HPDE6-E6E7 (cell line): ENCODE measurements around the gene PRSS38.

Experiments
- DNase-seq: peaks from one replicate; pipeline ENCODE4 v3.0.0; 2011; ENCODE audit warnings: missing footprints; ENCODE audit errors: extremely low spot score

The PRSS38 gene

GRCh38 chr1:227885135-227885647 lies 69.7 kb downstream of the PRSS38 start:
- DNase-seq = no peak

- peak; percentile 99 for DNase-seq
Measured at GRCh38 chr1:227885648-227886502, 70.4 kb downstream of the PRSS38 start.

GRCh38 chr1:227886503-227886961 lies 71.1 kb downstream of the PRSS38 start:
- no peak for DNase-seq

GRCh38 chr1:227886993-227887696 lies 71.7 kb downstream of the PRSS38 start:
- no peak for DNase-seq

GRCh38 chr1:227887697-227888403 lies 72.4 kb downstream of the PRSS38 start:
- DNase-seq = no peak

- no peak for DNase-seq
Measured at GRCh38 chr1:227888404-227889046, 73.0 kb downstream of the PRSS38 start.

GRCh38 chr1:227889047-227889862 lies 73.8 kb downstream of the PRSS38 start:
- no peak for DNase-seq

- no peak for DNase-seq
Measured at GRCh38 chr1:227889863-227890405, 74.5 kb downstream of the PRSS38 start.

GRCh38 chr1:227890451-227891222 lies 75.2 kb downstream of the PRSS38 start:
- DNase-seq = no peak

- DNase-seq = no peak
Measured at GRCh38 chr1:227891223-227891954, 75.9 kb downstream of the PRSS38 start.

- DNase-seq = no peak
Measured at GRCh38 chr1:227891955-227892488, 76.5 kb downstream of the PRSS38 start.

GRCh38 chr1:227892489-227893299 lies 77.2 kb downstream of the PRSS38 start:
- no peak for DNase-seq

GRCh38 chr1:227893300-227893948 lies 77.9 kb downstream of the PRSS38 start:
- no peak for DNase-seq

GRCh38 chr1:227893949-227894721 lies 78.7 kb downstream of the PRSS38 start:
- DNase-seq = no peak

- DNase-seq = no peak
Measured at GRCh38 chr1:227894831-227895451, 79.5 kb downstream of the PRSS38 start.
